ENCODE measurements around the gene TOMM20. TPM values are rescaled to one million over a fixed set of nuclear protein-coding genes. Genes with fewer than 3 reads are reported as not detected.

TOMM20 gene
- 10 to 100 TPM; 71.6 to 89.4 TPM for total RNA-seq
- 100 to 1,000 TPM; 177 to 197 (median 192) TPM for polyA plus RNA-seq (ENCODE audit: insufficient read length in 6 of 6)
- long read RNA-seq, donor 1, transcript TOMM20-201 (5 exons, 3,387 nt): major isoform, 132 of 134 reads
- long read RNA-seq, donor 1, partial matches to known transcripts: 0 of 134 reads
- long read RNA-seq, donor 1, other reads (novel, unspliced or antisense): 0 of 134 reads
- long read RNA-seq, donor 2, transcript TOMM20-201 (5 exons, 3,387 nt): major isoform, 118 of 136 reads
- long read RNA-seq, donor 2, partial matches to known transcripts: 16 of 136 reads
- long read RNA-seq, donor 2, other reads (novel, unspliced or antisense): 0 of 136 reads
- long read RNA-seq, donor 3, transcript TOMM20-201 (5 exons, 3,387 nt): major isoform, 75 of 80 reads
- long read RNA-seq, donor 3, partial matches to known transcripts: 5 of 80 reads
- long read RNA-seq, donor 3, other reads (novel, unspliced or antisense): 0 of 80 reads
- long read RNA-seq, donor 4, transcript TOMM20-201 (5 exons, 3,387 nt): major isoform, 67 of 74 reads
- long read RNA-seq, donor 4, partial matches to known transcripts: 1 of 74 reads
- long read RNA-seq, donor 4, other reads (novel, unspliced or antisense): 6 of 74 reads
- long read RNA-seq, donor 5, transcript TOMM20-201 (5 exons, 3,387 nt): major isoform, 104 of 111 reads
- long read RNA-seq, donor 5, partial matches to known transcripts: 0 of 111 reads
- long read RNA-seq, donor 5, other reads (novel, unspliced or antisense): 5 of 111 reads
- long read RNA-seq, donor 6, transcript TOMM20-201 (5 exons, 3,387 nt): major isoform, 95 of 105 reads
- long read RNA-seq, donor 6, partial matches to known transcripts: 8 of 105 reads
- long read RNA-seq, donor 6, other reads (novel, unspliced or antisense): 0 of 105 reads
- long read RNA-seq, donor 7, transcript TOMM20-201 (5 exons, 3,387 nt): major isoform, 32 of 32 reads
- long read RNA-seq, donor 7, partial matches to known transcripts: 0 of 32 reads
- long read RNA-seq, donor 7, other reads (novel, unspliced or antisense): 0 of 32 reads
- long read RNA-seq, donor 8, transcript TOMM20-201 (5 exons, 3,387 nt): major isoform, 57 of 58 reads
- long read RNA-seq, donor 8, partial matches to known transcripts: 0 of 58 reads
- long read RNA-seq, donor 8, other reads (novel, unspliced or antisense): 0 of 58 reads
- long read RNA-seq, donor 9: 0 reads
- long read RNA-seq, donor 10, transcript TOMM20-201 (5 exons, 3,387 nt): major isoform, 39 of 43 reads
- long read RNA-seq, donor 10, partial matches to known transcripts: 0 of 43 reads
- long read RNA-seq, donor 10, other reads (novel, unspliced or antisense): 4 of 43 reads
- long read RNA-seq, donor 11, transcript TOMM20-201 (5 exons, 3,387 nt): major isoform, 107 of 108 reads
- long read RNA-seq, donor 11, partial matches to known transcripts: 0 of 108 reads
- long read RNA-seq, donor 11, other reads (novel, unspliced or antisense): 0 of 108 reads
- long read RNA-seq, donor 12, transcript TOMM20-201 (5 exons, 3,387 nt): major isoform, 69 of 69 reads
- long read RNA-seq, donor 12, partial matches to known transcripts: 0 of 69 reads
- long read RNA-seq, donor 12, other reads (novel, unspliced or antisense): 0 of 69 reads

GRCh38 chr1:235128456-235129328, at the start of gene TOMM20:
Gene TOMM20, minus strand, starts transcription at chr1:235128837. Its CDS starts 122 bp downstream, at chr1:235128715.
- no peak for TF ChIP-seq CTCF (IDR thresholded peaks at IDR 0.05)
- H3K27me3 ChIP-seq: no peaks in the 10 kb centered on the region
- peaks cover 6 to 50% of the 10 kb centered on the region in 2 donors for H3K4me1 ChIP-seq
- no peaks in the 10 kb centered on the region for H3K9me3 ChIP-seq
- intact Hi-C loops (cut with DNase I): no loop called here
- peak within 1 kb of the TSS; percentile 66 to 94 for H3K4me3 ChIP-seq
- peak; percentile 98 for ATAC-seq
- DNase-seq: peak; percentile 96 to 99 (median 98)
- peak within 1 kb of the TSS; percentile 84 to 87 for H3K27ac ChIP-seq
- peaks cover 0 to 32% of the 10 kb centered on the region in 2 donors for H3K36me3 ChIP-seq

- Histone ChIP-seq H3K27me3 (no peaks in the 10 kb centered on the region), H3K36me3 (peaks cover 5 to 84% of the 10 kb centered on the region in 2 donors), H3K4me3 (no peak overlapping the region), H3K9me3 (no peaks in the 10 kb centered on the region), H3K27ac (no peak overlapping the region), H3K4me1 (no peaks in the 10 kb centered on the region)
- no peak for TF ChIP-seq CTCF (IDR thresholded peaks at IDR 0.05)
- ATAC-seq: no peak
- intact Hi-C loops (cut with DNase I): no loop called here
- DNase-seq: no peak
Measured at GRCh38 chr1:235176486-235176885, 47.8 kb upstream of the TOMM20 start.

- DNase-seq: no peak
- Histone ChIP-seq H3K36me3 (peaks cover 0 to 70% of the 10 kb centered on the region in 2 donors), H3K27me3 (no peaks in the 10 kb centered on the region), H3K4me3 (no peak overlapping the region), H3K4me1 (no peaks in the 10 kb centered on the region), H3K27ac (no peak overlapping the region), H3K9me3 (no peaks in the 10 kb centered on the region)
- ATAC-seq: no peak
- no peak for TF ChIP-seq CTCF (IDR thresholded peaks at IDR 0.05)
- intact Hi-C loops (cut with DNase I): no loop called here
Measured at GRCh38 chr1:235169986-235170385, 41.3 kb upstream of the TOMM20 start.

- intact Hi-C loops (cut with DNase I): no loop called here
- Histone ChIP-seq H3K36me3 (peaks cover 0 to 55% of the 10 kb centered on the region in 2 donors), H3K9me3 (no peaks in the 10 kb centered on the region), H3K4me1 (no peaks in the 10 kb centered on the region), H3K27ac (no peak overlapping the region), H3K27me3 (no peaks in the 10 kb centered on the region), H3K4me3 (no peak overlapping the region)
- ATAC-seq (no peak), DNase-seq (no peak)
- no peak for TF ChIP-seq CTCF (IDR thresholded peaks at IDR 0.05)
Measured at GRCh38 chr1:235168375-235168774, 39.7 kb upstream of the TOMM20 start.

Data from left lung (tissue), 14 donors.